OCI-LY7 (cell line): ENCODE results near the gene AURKAIP1. TPM values are rescaled to one million over a fixed set of nuclear protein-coding genes. Genes with fewer than 3 reads are reported as not detected.

Experiments
- BruUV-seq: library from RNA; stranded (reverse); fragments of 400-500 nt; replicated peaks from 2 replicates; lab custom pipeline; 2021; lab: Mats Ljungman, UMichigan
- CTCF ChIA-PET: fragments of 300-600 bp; sonication (Branson Sonifier 250); formaldehyde crosslinking; loops from one replicate; lab custom pipeline; 2022; ENCODE audit warnings: antibody characterized with exemption; ENCODE audit not compliant: unreplicated experiment; lab: Charles Lee
- POLR2A ChIA-PET: fragments of 300-600 bp; sonication (Branson Sonifier 250); formaldehyde crosslinking; loops from one replicate; lab custom pipeline; 2022; ENCODE audit warnings: antibody characterized with exemption; lab: Charles Lee
- DNase-seq: peaks from one replicate; pipeline ENCODE4 v3.0.0-alpha.2; 2015; ENCODE audit warnings: low spot score
- H2AFZ ChIP-seq: fragments of 200-600 bp; sonication (generic), shearing (Covaris generic); 2 replicates; pipeline ENCODE4 v1.6.1; 2014; ENCODE audit warnings: mild to moderate bottlenecking, antibody characterized with exemption, low read length, moderate library complexity
- H3K27ac ChIP-seq: fragments of 200-600 bp; sonication (generic); 2 replicates; pipeline ENCODE4 v1.5.1; 2014; ENCODE audit warnings: mixed run types, low read depth, mild to moderate bottlenecking, moderate library complexity, low read length, inconsistent platforms; ENCODE audit not compliant: poor library complexity, severe bottlenecking
- H3K36me3 ChIP-seq: fragments of 200-600 bp; sonication (generic); 2 replicates; pipeline ENCODE4 v1.6.1; 2014; ENCODE audit warnings: mild to moderate bottlenecking, antibody characterized with exemption, low read length, moderate library complexity, mixed read lengths; ENCODE audit not compliant: insufficient read depth
- H3K4me1 ChIP-seq: fragments of 200-600 bp; sonication (generic); 2 replicates; pipeline ENCODE4 v1.5.1; 2014; ENCODE audit warnings: mild to moderate bottlenecking, low read length; ENCODE audit not compliant: insufficient read depth, poor library complexity, severe bottlenecking
- H3K4me2 ChIP-seq: fragments of 200-600 bp; sonication (generic); 2 replicates; pipeline ENCODE4 v1.6.1; 2014; ENCODE audit warnings: mild to moderate bottlenecking, low read length
- H3K4me3 ChIP-seq: fragments of 200-600 bp; sonication (generic); 2 replicates; pipeline ENCODE4 v1.5.1; 2014; ENCODE audit warnings: mild to moderate bottlenecking, low read depth, low read length; ENCODE audit not compliant: poor library complexity, severe bottlenecking
- H3K79me2 ChIP-seq: fragments of 200-600 bp; sonication (generic); 2 replicates; pipeline ENCODE4 v1.6.1; 2016; ENCODE audit warnings: low read depth, mild to moderate bottlenecking, low read length, moderate library complexity, mixed read lengths; ENCODE audit not compliant: insufficient read depth
- H3K9me2 ChIP-seq: fragments of 200-600 bp; sonication (generic); 2 replicates; pipeline ENCODE4 v1.6.1; 2016; ENCODE audit warnings: mild to moderate bottlenecking, low read length, mixed read lengths; ENCODE audit not compliant: insufficient read depth
- H3K9me3 ChIP-seq: fragments of 200-600 bp; sonication (generic); 2 replicates; pipeline ENCODE4 v1.6.1; 2014; ENCODE audit warnings: mild to moderate bottlenecking, mixed run types, low read length, mixed read lengths
- H4K20me1 ChIP-seq: fragments of 200-600 bp; sonication (generic); 2 replicates; pipeline ENCODE4 v1.6.1; 2014; ENCODE audit warnings: mild to moderate bottlenecking, antibody characterized with exemption, low read length, moderate library complexity, mixed read lengths; ENCODE audit not compliant: insufficient read depth
- EZH2phosphoT487 ChIP-seq: fragments of 200-600 bp; sonication (generic); IDR thresholded peaks from 2 replicates; pipeline ENCODE4 v1.6.1; 2018; ENCODE audit warnings: low read depth, borderline replicate concordance, mild to moderate bottlenecking, mixed run types, antibody characterized with exemption, low read length, moderate library complexity, mixed read lengths
- intact Hi-C: fragments of 100-400 bp; cut with micrococcal nuclease; formaldehyde crosslinking; loops from one replicate; pipeline ENCODE4 v1.10.0; 2022; ENCODE audit not compliant: unreplicated experiment
- total RNA-seq, 2 experiments: library from RNA; depleted of rRNA in 1 of 2; stranded (reverse); fragments of >200 nt in 1 of 2; shearing (Covaris generic) in 1 of 2; gene quantifications; 2 replicates each; pipeline ENCODE4 v1.2.3, GENCODE V29; 2014 to 2022
- TF ChIP-seq, protein P1 (sequence below): fragments of 200-600 bp; sonication (generic); conservative IDR thresholded peaks from 2 replicates; pipeline ENCODE4 v1.5.1; 2014; ENCODE audit warnings: mild to moderate bottlenecking, antibody characterized with exemption, low read length, moderate library complexity, mixed read lengths

AURKAIP1 gene
- total RNA-seq, 2 experiments from 2014 or later: 163 to 172 TPM

DNA sequence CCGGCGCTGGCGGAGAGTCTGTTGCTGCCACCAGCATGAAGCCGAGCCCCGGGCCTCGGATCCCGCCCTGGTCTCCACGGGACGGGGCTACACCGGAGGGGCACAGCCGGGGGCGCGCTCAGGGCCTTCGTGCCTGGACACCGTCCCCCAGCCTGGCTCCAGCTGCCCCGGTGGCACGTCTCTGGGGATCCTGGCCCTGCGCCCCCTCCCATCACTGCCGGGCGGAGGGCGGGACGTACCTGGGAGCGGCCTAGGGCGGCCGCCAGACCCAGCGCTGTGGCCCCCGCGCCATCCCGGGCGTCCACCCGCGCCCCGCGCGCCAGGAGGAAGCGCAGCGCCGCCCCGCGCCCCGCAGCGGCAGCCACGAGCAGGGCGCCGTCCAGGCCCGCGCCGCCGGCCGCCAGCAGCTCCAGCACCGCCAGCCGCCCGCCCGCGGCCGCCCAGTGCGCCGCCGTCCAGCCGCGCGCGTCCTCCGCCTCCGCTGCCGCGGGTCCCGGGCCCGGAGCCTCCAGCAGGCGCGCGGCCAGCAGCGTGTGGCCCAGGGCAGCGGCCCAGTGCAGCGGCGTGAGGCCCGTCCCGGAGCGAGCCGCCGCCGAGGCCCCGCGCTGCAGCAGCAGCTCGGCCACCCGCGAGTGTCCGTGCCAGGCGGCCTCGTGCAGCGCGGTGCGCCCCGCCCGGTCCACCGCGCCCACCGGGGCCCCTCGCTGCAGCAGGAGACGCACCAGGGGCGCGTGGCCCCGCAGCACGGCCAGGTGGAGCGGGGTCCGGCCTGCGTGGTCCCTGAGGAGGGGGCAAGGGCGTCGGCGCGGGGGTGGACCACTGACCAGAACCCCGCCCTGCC lies 45.0 kb upstream of the AURKAIP1 start:
- Histone ChIP-seq H3K4me1 (no peaks in the 10 kb centered on the region), H3K9me2 (no peaks in the 10 kb centered on the region), H3K27ac (no peak overlapping the region), H4K20me1 (no peaks in the 10 kb centered on the region), H3K4me2 (no peak overlapping the region), H3K4me3 (no peak overlapping the region), H2AFZ (no peak overlapping the region), H3K9me3 (no peaks in the 10 kb centered on the region), H3K36me3 (no peaks in the 10 kb centered on the region), H3K79me2 (no peaks in the 10 kb centered on the region)
- intact Hi-C loops: no loop called here
- BruUV-seq: no TSS peak
- DNase-seq: no peak
- ChIA-PET CTCF (no interaction called here), POLR2A (no interaction called here)
- TF ChIP-seq EZH2phosphoT487: no peak
- TF ChIP-seq, protein P1, sequence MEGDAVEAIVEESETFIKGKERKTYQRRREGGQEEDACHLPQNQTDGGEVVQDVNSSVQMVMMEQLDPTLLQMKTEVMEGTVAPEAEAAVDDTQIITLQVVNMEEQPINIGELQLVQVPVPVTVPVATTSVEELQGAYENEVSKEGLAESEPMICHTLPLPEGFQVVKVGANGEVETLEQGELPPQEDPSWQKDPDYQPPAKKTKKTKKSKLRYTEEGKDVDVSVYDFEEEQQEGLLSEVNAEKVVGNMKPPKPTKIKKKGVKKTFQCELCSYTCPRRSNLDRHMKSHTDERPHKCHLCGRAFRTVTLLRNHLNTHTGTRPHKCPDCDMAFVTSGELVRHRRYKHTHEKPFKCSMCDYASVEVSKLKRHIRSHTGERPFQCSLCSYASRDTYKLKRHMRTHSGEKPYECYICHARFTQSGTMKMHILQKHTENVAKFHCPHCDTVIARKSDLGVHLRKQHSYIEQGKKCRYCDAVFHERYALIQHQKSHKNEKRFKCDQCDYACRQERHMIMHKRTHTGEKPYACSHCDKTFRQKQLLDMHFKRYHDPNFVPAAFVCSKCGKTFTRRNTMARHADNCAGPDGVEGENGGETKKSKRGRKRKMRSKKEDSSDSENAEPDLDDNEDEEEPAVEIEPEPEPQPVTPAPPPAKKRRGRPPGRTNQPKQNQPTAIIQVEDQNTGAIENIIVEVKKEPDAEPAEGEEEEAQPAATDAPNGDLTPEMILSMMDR: no peak

DNA sequence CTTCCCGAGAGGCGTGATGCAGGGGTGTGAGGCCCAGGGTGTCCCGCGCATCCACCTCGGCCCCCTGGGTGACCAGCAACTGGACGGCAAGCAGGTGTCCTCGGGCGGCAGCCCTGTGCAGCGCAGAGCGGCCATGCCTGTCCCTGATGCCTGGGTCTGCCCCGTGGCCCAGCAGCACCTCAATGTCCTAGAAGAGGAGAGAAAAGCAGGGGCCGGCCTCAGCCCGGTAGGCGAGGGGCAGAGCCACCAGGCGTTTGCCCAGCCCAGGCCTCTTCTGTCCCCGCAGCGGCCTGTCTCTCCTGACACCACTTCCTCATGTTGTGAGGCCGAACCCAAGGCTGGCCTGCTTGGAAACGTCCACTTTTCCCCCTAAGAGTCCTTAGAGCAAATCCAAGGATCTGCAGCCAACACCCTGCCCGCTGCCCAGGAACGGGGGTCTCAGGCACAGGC lies 44.4 kb upstream of the AURKAIP1 start:
- no peaks in the 10 kb centered on the region for H3K36me3 ChIP-seq
- H3K4me1 ChIP-seq: no peaks in the 10 kb centered on the region
- H3K9me2 ChIP-seq: no peaks in the 10 kb centered on the region
- no peak overlapping the region for H3K4me3 ChIP-seq
- no peaks in the 10 kb centered on the region for H4K20me1 ChIP-seq
- TF ChIP-seq, protein P1: no peak
- TF ChIP-seq EZH2phosphoT487: no peak
- no peak overlapping the region for H3K4me2 ChIP-seq
- no peak overlapping the region for H3K27ac ChIP-seq
- ChIA-PET CTCF (no interaction called here), POLR2A (no interaction called here)
- DNase-seq: no peak
- no TSS peak for BruUV-seq
- intact Hi-C loops: no loop called here
- H3K9me3 ChIP-seq: no peaks in the 10 kb centered on the region
- no peaks in the 10 kb centered on the region for H3K79me2 ChIP-seq
- no peak overlapping the region for H2AFZ ChIP-seq
